ENCODE measurements around the gene STARD13.

- TF ChIP-seq CTCF (IDR thresholded peaks at IDR 0.05) (no peak), POLR2A (IDR thresholded peaks at IDR 0.05) (no peak)
Observed at GRCh38 chr13:33280279-33280905, 5.2 kb downstream of the STARD13 start.
